Keratinocyte (primary cell): ENCODE measurements around the gene GOPC.
"Not testable (repeated sequence)": the region's sequence is repeated elsewhere in the genome, so short reads cannot be mapped to it uniquely, and the experiment has no call there.

Experiments used
- EZH2 ChIP-seq: IDR thresholded peaks from one replicate; pipeline ENCODE4 v1.6.1; 2012; ENCODE audit warnings: inconsistent platforms, mild to moderate bottlenecking, low read length, moderate library complexity
- TF ChIP-seq, protein P1 (sequence below), 3 experiments: IDR thresholded peaks in 1 of 3; conservative IDR thresholded peaks in 1 of 3; optimal IDR thresholded peaks in 1 of 3; 2 replicates in 2 of 3; 3 replicates in 1 of 3; pipeline versions ENCODE3 to v1.5.1; 2011; ENCODE audit warnings: low read length in 3 of 3, mild to moderate bottlenecking in 3 of 3, moderate library complexity in 2 of 3, control low read depth in 1 of 3, inconsistent platforms in 1 of 3; ENCODE audit not compliant: insufficient read depth in 2 of 3; ENCODE audit errors: extremely low read depth in 1 of 3

DNA sequence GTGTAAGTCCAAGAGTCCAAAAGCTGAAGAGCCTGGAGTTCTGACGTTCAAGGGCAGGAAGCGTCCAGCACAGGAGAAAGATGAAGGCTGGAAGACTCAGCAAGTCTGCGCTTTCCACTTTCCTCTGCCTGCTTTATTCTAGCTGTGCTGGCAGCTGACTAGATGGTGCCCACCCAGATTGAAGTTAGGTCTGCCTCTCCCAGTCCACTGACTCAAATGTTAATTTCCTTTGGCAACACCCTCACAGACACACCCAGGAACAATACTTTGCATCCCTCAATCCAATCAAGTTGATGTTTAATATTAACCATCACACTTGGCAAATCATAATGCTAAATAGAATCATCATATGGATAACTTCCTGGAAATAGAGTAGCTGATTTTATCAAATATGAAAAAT lies 49.7 kb upstream of the GOPC start:
- TF ChIP-seq, protein P1, sequence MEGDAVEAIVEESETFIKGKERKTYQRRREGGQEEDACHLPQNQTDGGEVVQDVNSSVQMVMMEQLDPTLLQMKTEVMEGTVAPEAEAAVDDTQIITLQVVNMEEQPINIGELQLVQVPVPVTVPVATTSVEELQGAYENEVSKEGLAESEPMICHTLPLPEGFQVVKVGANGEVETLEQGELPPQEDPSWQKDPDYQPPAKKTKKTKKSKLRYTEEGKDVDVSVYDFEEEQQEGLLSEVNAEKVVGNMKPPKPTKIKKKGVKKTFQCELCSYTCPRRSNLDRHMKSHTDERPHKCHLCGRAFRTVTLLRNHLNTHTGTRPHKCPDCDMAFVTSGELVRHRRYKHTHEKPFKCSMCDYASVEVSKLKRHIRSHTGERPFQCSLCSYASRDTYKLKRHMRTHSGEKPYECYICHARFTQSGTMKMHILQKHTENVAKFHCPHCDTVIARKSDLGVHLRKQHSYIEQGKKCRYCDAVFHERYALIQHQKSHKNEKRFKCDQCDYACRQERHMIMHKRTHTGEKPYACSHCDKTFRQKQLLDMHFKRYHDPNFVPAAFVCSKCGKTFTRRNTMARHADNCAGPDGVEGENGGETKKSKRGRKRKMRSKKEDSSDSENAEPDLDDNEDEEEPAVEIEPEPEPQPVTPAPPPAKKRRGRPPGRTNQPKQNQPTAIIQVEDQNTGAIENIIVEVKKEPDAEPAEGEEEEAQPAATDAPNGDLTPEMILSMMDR (optimal IDR thresholded peaks at IDR 0.05 in 1 of 3, IDR thresholded peaks at IDR 0.05 in 1 of 3, conservative IDR thresholded peaks at IDR 0.05 in 1 of 3; ENCODE audit: extremely low read depth in 1 of 3, insufficient read depth in 2 of 3, low read length in 3 of 3), result not testable (repeated sequence)
- TF ChIP-seq EZH2, result not testable (repeated sequence)
